Nasal cavity respiratory epithelium epithelial cell of viscerocranial mucosa (primary cell): ENCODE data around the gene HTR3B. TPM values are rescaled to one million over a fixed set of nuclear protein-coding genes. Genes with fewer than 3 reads are reported as not detected.

Source experiments
- total RNA-seq: library from RNA; depleted of rRNA; stranded (reverse); fragments of >200 nt; gene quantifications from 2 replicates; pipeline ENCODE4 v1.2.3, GENCODE V29; 2014

Gene HTR3B
- total RNA-seq, result not detected in 2 replicates

GRCh38 chr11:113904379-113905101 lies at the start of gene HTR3B:
HTR3B (plus strand) TSS chr11:113904796; CDS start chr11:113904934, 138 bp downstream.

GRCh38 chr11:113875234-113876073 lies 29.1 kb upstream of the HTR3B start, which contains the start of gene USP28:
USP28 (minus strand) TSS chr11:113875572; CDS start chr11:113875501, 71 bp downstream.

GRCh38 chr11:113974741-113975470 lies 70.3 kb downstream of the HTR3B start, which contains the start of gene HTR3A:
HTR3A (plus strand) TSS chr11:113975108; CDS start chr11:113975326, 218 bp downstream.

Other genes starting within 250 kb of the HTR3B start
- gene TMPRSS5, start 198.5 kb upstream of the HTR3B start, total RNA-seq, result under 0.01 and 0.14 TPM in 2 replicates
- 23.6 and 25.6 TPM in 2 replicates for gene ZW10, start 131.1 kb upstream of the HTR3B start, total RNA-seq
- not detected in 2 replicates for gene CLDN25, start 125.0 kb upstream of the HTR3B start, total RNA-seq
- gene USP28, start 29.2 kb upstream of the HTR3B start, total RNA-seq, result 33.5 and 41.1 TPM in 2 replicates
- gene HTR3A, start 70.3 kb downstream of the HTR3B start, total RNA-seq, result 0.14 TPM in 1 of 2 replicates, not detected in the other
- under 0.01 and 2.6 TPM in 2 replicates for gene ZBTB16, start 154.9 kb downstream of the HTR3B start, total RNA-seq